Stimulated activated naive CD4-positive, alpha-beta T cell (primary cell): Measurements from ENCODE around the gene TMUB1.
A peak's percentile ranks its signal among the peaks of the same experiment; 100 is the strongest.

Experiments
- DNase-seq, 6 experiments: peaks; one replicate each; lab custom pipeline; 2025; lab: John Stamatoyannopoulos, UW

TMUB1 gene

DNA sequence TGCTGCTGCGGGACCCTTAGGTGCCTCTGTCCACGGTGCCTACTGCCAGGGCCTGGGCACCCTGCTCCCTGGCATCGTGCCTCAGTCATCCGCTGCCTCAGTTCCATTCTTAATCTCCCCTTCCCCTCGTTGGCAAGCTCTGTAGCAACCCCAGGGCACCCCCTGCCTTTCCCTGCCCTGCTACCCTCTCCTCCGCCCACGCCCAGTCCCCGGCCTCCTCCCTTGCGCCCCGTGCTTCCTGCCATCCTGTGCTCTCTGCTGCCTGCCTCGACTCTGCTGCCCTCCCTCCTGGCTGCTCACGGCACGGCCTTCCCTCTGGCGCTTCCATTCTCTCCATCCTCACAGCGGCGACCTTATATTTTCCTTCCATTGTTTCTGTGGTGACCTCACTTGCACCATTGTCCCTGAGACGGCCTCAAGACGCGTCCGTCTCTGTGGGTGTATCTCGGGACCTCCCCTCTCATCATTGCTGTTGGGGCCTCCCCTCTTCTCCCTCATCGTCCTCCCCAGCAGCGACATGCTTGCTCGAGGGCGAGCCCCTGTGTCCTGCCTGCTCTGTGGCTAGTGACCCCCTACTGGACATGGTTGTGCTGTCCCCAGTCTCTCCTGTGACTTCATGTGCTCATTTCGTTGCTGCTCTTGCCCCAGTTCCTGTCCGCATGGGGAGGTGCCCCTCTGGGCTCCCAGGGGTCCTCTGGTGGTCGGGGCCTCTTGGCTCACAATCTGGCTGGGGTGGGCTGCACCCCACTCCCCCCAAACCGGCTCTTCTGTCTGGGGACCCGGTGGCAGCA lies 38.3 kb upstream of the TMUB1 start:
- no peak for DNase-seq

DNA sequence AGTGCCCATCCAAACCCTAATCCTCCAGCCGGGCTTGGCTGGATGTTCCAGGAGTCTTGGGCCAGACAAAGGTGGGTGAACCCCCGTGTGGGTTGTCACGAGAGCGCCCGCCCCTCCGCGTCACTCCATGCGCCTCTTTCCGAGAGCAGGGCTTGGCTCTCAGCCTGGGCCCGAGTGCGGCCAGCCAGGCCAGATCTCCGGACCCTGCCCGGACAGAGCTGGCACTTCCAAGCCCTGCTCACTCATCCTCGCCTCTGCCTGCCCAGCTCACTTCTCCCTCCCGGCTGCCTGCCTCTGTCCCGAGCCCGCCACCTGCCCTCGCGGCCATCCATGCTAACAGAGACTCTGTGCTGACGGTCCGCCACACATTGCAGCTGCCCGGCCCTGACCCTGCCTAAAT lies 37.6 kb upstream of the TMUB1 start:
- DNase-seq: no peak

DNA sequence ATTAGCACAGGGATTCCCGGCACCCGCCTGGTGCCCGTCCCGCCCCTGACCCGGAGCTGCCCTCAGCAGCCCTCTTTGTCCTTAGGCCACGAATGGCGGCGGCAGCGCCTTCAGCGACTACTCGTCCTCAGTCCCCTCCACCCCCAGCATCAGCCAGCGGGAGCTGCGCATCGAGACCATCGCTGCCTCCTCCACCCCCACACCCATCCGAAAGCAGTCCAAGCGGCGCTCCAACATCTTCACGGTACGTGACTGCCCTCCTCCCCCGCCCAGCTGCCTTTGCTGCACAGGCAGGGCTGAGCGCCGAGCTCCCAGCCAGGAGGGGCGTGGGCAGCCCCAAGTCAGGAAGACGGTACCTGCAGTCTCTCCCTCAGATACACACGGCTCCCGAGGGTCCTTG lies 36.6 kb upstream of the TMUB1 start:
- no peak for DNase-seq

DNA sequence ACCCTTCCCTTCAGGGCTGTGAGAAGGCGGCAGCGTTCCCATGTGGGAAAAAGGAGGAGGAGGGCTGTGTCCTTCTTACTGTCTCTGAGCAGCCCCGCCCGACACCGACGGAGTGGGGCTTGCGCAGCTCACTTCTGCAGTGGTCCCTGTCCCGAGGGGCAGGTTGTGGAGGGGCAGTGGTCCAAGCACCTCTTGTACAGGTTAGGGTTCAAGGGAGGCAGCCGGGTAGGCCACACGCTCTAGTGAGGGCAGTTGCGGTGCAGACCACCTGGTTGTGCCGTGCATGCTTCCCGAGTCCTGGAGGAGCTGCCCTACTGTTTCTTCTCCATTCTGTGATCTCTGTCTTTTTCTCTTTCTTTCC lies 35.7 kb upstream of the TMUB1 start:
- DNase-seq: no peak

DNA sequence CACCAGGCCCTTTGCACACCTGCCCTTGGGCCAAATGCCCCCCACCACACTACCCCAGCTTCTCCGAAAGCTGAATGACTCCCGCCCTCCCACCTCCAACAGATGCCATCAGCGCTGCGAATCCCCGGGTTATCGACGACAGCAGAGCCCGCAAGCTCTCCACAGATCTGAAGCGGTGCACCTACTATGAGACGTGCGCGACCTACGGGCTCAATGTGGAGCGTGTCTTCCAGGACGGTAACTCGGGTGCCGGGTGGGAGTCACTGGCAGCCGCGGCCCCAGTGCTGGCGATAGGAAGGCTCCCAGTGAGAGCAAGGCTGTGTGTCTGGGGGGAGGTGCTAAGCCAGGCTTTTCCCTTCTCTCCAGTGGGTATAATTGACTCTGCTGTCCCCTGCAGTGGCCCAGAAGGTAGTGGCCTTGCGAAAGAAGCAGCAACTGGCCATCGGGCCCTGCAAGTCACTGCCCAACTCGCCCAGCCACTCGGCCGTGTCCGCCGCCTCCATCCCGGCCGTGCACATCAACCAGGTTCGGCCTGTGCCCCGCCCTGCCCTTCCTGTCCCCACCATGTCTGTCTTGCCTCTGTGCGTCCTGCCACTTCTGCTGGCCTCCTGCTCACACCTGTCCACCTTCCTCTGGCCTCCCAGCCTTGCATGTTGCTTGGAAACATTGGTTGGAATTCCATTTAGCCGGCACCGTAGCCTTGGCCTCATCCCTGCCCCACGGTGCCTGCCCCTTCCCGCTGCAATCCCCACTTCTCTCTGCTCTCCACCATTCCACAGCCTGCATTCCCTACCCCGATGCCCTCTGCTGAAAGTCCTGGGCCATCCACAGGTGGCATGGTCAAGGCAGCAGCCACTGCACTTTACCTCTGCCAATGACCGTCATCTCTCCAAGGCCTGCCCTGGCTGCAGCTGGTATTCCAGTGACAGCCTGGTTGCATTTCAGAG lies 35.1 kb upstream of the TMUB1 start:
- no peak for DNase-seq

DNA sequence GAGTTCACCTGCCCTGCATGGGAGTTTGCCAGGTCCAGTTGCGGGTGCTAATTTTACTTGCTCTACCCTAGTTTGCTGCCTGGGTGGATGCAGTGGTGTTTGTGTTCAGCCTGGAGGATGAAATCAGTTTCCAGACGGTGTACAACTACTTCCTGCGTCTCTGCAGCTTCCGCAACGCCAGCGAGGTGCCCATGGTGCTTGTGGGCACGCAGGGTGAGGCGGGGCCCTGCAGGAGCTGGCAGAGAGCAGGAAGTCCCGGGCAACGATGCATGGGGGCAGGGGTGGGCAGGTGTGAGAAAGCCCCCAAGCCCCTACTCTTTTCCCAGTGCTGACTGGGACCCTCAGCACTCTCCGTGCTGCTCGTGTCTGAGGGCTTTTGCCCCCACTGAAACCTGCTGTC lies 34.3 kb upstream of the TMUB1 start:
- DNase-seq: peak in 4 of 6 experiments; percentile 12 to 58 (median 30)

DNA sequence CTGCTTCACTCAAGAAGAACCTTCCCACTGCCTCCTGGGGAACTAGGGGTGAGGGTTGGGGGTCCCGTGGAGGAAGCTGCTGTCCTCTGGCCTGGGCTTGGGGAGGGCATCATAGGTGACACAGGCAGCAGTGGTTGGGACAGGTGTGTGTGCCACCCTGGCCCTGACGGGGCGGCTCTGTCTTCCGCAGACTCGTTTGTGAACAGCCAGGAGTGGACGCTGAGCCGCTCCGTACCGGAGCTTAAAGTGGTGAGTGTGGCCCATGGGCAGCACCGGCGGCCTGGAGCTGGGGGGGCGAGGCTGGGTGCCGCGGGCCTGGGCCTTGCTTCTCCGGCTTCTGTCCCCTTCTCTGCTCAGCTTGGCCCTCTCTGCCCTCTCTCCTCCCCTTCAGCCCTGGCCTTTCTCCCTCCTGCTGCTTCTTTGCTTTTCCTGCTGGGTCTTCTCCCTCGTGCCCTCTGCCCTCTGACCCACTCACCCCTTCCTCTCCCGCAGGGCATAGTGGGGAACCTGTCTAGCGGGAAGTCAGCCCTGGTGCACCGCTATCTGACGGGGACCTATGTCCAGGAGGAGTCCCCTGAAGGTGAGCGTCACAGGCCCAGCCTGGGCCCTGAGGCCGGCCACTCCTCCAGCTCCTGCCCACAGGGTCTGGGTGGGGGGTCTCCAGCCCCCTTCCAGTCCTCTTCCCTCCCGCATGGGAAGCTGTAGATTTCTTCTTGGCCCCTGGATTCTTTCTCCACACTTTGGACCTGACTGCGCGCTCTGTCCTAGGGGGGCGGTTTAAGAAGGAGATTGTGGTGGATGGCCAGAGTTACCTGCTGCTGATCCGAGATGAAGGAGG lies 33.5 kb upstream of the TMUB1 start:
- no peak for DNase-seq

DNA sequence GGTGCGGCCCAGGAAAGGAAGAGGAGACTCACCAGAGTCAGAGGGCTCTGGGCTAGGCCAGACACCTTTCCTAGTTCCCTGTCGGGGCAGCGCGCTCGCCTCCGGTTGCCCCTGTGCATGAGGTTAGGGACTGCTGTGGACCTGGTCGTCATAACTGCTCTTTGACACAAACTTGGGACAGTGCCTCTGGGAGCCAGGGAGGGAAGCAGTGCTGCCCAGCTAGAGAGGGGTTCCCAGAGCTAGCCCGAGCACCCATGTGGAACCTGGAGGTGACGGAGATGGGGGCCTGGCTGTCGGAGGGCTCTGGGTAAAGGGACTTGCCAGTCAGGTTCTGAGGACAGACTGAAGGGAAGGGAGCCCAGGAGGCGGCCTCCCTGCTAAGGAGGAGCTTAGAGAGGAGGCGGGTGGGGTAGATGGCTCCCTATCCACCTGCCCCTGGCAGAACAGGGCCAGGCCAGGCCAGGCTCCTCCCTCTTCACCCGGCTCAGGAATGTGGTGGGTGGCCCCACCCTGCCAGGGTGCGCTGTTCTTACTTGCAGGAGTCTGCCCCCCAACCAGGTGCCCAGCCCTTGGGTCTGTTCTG lies 32.6 kb upstream of the TMUB1 start:
- no peak for DNase-seq

DNA sequence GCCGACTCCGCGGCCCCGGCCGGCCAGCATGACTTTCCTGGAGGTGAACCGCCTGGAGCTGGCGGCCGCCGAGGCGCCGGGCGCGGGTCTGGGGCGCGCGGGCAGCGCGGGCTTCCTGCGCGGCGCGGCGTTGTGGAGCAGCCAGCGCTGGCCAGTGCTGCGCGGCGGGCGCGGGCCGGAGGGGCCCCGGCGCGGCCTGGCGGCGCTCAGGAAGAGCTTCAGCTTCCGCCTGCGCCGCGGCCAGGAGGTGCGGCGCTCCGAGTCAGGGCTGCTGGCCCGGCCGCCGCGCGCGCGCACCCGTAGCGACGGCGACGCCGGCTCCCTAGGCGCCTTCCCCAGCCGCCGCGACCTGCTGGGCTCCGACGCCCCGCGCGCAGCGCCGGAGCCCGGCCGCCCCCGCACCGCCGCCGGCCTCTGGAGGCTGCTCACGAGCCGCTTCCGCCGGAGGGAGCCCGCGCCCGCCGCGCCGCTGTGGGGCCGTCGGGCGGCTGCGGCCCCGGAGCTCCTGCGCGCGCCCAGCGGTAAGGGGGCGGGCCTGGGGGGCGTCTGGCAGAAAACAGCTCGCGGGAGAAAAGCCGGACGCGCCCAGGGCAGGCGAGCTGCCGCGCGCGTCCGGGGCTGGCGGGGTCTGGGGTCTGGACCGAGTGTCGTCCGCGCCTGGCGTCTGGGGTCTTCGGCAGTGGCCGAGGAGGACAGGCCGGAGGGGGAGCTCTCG lies 32.0 kb upstream of the TMUB1 start:
- DNase-seq: peak in 2 of 6 experiments; percentile 6 to 11

DNA sequence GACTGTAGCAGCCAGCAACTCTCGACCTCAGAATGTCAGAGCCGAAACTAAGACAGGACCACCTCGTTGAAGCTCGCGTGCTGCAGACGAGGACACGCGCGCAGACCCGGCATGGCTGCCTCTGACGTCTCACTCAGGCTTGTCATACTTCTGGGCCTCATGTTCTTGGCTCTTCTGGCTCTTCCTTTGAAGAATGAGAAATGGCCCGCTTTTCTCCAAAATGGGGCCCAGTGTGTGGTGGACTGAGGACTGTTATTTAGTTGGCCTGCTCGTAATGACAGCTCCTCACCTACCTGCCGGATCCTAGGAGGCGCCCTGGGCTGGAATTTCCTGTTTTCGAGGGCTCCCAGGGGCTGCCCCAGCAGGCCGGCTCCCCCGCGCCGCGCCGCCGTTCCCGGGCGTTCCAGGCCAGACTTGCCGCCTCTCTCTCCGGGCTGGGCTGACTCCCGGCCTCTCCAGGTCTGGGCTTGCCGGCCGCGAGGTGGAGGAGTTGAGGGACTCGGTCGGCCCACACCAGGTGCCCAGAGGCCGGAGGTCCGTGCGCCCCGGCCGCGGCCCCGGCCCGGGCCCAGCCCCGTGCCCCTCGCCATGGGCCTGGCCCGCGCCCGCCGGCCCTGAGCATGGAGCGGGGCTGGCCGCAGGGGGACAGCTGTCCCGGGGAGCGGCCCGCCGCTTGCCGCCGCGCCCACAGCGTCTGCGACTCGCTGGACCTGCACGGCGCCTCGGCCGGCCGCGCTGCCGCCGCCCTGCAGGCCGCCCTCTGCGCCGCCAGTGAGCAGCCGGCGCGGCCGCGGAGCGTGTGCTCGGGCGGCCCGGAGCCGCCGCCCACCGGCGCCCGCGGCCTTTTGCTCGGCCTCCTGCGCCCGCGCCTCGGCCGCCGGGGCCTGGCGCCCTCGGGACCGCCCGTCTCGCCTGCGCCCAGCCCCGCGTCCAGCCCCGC lies 31.1 kb upstream of the TMUB1 start:
- no peak for DNase-seq

DNA sequence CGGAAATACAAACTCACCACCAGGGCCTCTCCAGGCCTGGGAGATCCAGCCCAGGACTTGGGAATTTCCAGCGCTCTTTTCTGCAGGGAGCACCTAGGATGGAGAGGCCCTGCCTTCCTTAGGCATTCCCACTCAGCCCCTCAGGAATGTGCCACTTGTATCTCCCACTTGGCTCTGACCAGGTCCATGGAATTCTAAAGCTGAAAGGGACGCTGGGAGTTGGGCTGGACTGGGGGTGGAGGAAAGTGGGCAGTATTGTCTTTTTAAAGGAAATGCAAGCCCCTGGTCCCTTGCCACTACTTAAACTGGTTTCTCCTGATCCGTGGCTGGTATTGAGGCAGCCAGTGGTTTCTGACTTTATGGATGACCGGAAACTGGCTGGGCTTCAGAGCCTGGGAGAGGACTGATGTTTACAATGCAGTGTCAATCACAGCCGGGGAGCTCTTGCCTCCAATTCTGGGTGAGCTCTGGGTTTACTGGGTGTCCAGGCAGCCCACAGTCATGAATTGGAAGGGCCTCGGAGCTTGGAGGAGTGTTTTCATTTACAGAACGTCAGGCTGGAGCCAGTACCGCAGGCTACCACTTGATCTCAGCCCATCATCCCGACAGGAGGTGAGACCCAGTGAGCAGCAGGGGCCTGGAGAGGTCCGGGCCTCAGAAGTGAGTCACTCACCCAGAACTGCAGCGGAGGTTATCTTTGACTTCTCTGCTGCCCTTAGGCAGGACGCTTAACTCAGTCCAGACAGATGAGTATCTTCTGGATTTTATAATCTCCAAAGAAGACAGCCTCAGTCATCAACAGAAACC lies 30.3 kb upstream of the TMUB1 start:
- DNase-seq: no peak

DNA sequence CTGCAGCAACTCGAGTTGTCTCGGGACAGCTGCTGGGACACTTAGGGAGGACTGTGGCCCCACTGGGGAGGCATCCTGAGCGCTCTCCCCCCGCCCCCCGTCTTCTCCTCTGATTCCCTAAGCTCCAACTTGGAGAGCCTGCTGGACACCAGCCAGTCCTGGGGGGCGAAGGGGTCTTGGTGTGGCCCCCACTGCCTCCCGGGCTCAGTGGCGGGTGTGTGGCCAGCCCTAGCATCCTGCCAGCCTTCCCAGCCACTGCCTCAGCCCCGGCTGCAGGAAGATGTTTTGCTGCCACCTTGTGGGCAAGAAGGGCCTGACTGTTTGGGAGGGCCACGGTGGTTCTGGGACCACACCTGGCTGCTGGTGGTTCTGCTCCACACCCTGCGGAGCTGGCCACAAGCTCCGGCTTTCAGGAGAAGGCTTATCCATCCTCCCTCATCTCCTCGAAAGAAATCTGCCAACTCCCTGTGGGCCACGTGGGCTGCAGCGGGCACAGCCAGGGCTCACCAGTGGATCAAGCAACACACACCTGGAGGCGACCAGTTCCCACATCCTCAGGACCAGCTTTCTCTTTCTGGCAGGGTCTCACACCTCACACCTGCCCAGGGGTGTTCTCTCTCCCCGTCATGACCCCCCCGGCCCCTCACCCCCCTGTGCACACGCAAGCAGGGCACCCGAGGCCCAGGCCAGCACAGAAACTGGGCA lies 27.8 kb upstream of the TMUB1 start:
- peak; percentile 48 to 79 (median 60) for DNase-seq

DNA sequence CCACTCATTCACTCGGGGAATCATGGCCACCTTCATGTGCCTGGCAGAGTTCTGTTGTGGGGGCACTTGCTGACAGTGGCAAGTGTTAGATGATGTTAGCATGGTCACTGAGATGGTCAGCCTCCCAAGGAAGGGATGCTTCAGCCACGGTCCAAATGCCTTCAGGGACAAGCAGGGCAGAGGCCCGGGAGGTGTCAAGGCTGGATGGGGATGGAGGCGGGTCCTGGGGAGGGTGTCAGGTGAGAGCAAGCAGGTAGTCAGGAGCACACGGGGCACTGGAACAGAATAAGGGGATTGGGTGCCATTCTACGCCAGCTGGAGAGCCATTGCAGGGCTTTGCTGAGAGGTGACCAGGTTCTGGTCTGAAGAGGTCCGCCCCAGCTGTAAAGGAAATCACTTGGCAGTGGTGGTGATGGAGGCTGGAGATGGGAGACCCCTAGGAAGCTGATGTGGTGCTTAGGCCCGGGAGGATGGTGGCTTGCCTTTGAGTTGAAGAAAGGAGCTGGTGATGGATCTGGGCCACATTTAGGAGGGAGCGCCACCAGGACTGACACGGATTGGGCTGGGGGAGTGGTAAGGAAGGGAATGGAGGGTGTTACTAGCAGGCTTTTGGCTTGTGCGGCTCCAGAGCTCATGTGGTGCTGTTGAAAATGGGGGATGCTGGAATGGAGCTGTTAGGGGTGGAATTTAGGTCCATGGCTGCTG lies 27.1 kb upstream of the TMUB1 start:
- no peak for DNase-seq

DNA sequence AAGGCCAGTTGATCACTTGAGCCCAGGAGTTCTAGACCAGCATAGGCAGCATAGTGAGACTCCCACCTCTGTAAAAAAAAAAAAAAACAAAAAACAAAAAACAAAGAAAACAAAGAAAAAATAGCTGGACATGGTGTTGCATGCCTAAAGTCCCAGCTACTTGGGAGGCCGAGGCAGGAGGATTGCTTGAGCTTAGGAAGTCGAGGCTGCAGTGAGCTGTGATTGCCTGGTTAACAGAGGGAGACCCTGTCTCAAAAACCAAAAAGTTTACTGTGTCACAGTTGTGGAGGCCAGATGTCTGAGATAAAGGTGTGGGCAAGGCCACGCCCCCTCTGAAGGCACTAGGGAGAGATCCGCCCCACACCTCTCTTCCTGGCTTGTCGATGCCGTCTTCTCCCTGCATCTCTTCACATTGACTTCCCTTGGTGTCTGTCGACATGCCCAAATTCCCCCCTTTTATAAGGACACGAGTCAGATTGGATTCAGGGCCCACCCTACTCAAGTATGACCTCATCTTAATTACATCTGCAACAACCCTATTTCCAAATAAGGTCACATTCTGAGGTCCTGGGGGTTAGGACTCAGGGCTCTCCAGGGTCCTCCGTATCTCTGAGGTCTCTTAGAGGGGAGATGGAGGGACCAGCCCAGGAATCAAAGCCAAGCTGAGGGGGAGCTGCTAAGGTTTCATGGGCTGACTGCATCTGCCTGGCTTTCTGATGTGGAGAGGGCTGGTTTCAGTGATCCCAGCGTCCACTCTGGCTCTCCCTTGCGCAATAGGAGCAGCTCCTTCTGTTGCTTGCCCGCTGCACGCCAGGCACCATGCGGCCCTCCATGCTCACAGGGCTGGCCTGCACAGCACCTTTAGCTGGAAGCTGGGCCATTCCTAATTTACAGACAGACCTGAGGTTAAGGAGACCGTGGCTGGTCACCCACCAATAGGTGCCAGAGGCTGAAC lies 26.1 kb upstream of the TMUB1 start:
- no peak for DNase-seq

DNA sequence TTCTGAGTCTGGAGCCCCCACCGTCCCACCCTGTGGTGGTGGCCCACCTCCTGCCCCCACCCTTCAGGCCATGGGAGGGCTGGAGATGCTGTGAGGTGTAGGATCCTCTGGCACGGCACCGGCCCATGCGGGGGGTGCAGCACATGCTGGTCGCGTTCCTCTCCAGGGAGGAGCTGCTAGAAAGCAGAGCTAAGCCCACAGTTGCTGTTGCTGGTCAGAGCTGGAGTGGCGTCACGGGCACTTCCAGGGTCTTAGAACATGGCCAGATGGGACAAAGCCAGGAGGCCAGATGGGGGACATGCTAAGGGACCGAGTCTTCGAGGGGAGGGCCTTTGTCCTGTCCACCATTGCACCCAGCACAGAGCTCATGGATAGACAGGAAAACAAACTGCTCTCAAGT lies 24.6 kb upstream of the TMUB1 start:
- DNase-seq: no peak

DNA sequence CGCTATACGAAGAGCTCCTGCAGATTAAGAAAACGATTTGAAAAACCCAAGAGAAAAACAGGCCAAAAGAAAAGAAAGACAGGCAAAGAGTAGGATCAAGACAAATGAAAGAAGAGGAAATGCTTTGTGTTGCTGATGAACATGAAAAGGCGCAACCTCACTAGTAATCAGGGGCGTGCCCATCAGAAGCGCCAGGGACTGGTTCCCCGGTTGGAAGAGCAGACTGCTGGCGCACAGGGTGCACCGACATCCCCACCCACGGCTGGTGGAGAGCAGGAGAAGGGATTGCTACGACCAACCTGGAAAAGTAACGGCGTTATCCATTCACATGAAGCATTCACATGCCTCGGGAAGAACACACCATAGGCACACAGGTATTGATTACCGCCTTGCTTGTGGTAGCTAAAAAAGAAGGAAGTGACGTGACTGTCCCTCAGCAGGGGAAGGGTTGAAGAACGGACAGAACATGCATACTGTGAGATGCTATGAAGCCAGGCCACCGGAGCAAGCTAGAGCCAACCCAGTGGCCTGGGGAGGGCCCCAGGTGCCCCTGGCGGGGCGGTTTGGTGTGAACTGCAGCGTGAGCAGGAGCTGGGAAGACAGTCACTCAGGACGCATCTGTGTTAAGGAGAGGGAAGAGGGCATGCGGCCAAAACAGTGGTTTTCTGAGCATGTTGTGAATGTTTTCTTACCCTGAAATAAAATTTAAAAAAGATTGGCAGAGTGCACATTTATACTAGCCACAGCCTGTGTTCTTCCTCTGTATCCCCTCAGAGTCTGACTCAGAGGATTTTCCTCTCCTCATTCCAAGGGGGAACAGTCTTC lies 21.3 kb upstream of the TMUB1 start:
- DNase-seq: no peak
